OCI-LY7 (cell line): ENCODE measurements around the gene WWOX.

Source experiments
- EZH2phosphoT487 ChIP-seq: fragments of 200-600 bp; sonication (generic); IDR thresholded peaks from 2 replicates; pipeline ENCODE4 v1.6.1; 2018; ENCODE audit warnings: low read depth, borderline replicate concordance, mild to moderate bottlenecking, mixed run types, antibody characterized with exemption, low read length, moderate library complexity, mixed read lengths
- TF ChIP-seq, protein P1 (sequence below): fragments of 200-600 bp; sonication (generic); conservative IDR thresholded peaks from 2 replicates; pipeline ENCODE4 v1.5.1; 2014; ENCODE audit warnings: mild to moderate bottlenecking, antibody characterized with exemption, low read length, moderate library complexity, mixed read lengths

DNA sequence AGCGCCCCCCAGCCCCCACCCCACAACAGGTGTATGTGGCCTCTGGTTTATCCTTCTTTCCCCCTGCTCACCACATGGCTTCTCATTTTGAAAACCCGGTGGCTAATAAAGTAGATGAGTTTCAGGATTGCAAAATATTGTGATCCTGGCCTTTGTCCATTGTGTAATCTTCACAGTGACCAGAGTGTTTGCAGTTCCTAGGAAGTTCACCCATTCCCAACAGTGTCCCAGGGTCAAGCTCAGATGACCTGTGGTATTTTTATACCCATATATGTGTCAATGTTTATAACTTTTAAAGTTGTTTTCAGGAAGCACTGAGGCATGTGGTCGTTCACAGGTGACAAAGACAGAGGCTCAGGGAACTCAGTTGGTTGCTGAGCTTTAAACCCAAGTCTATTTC, 721.9 kb downstream of the WWOX start:
- TF ChIP-seq, protein P1, sequence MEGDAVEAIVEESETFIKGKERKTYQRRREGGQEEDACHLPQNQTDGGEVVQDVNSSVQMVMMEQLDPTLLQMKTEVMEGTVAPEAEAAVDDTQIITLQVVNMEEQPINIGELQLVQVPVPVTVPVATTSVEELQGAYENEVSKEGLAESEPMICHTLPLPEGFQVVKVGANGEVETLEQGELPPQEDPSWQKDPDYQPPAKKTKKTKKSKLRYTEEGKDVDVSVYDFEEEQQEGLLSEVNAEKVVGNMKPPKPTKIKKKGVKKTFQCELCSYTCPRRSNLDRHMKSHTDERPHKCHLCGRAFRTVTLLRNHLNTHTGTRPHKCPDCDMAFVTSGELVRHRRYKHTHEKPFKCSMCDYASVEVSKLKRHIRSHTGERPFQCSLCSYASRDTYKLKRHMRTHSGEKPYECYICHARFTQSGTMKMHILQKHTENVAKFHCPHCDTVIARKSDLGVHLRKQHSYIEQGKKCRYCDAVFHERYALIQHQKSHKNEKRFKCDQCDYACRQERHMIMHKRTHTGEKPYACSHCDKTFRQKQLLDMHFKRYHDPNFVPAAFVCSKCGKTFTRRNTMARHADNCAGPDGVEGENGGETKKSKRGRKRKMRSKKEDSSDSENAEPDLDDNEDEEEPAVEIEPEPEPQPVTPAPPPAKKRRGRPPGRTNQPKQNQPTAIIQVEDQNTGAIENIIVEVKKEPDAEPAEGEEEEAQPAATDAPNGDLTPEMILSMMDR: no peak
- TF ChIP-seq EZH2phosphoT487: no peak
